Adipocyte (in vitro differentiated cells): ENCODE data around the gene PRKCI.

Source experiments
- DNase-seq: peaks from one replicate; pipeline ENCODE4 v3.0.0-alpha.2; 2015; ENCODE audit warnings: low read depth
- H3K27me3 ChIP-seq: replicated peaks from 2 replicates; pipeline ENCODE4 v1.7.0; 2013; ENCODE audit warnings: mild to moderate bottlenecking, low read length, moderate library complexity; ENCODE audit not compliant: control insufficient read depth, insufficient read depth
- H3K36me3 ChIP-seq: 2 replicates; pipeline ENCODE4 v1.7.0; 2013; ENCODE audit warnings: low read length, mild to moderate bottlenecking, moderate library complexity; ENCODE audit not compliant: control insufficient read depth, insufficient read depth, severe bottlenecking
- H3K4me1 ChIP-seq: 2 replicates; pipeline ENCODE4 v1.7.0; 2013; ENCODE audit warnings: mild to moderate bottlenecking, low read length, moderate library complexity; ENCODE audit not compliant: control insufficient read depth, insufficient read depth
- H3K4me3 ChIP-seq: 2 replicates; pipeline ENCODE4 v1.7.0; 2013; ENCODE audit warnings: mild to moderate bottlenecking, low read length, moderate library complexity
- H3K9ac ChIP-seq: 2 replicates; pipeline ENCODE4 v1.7.0; 2013; ENCODE audit warnings: mild to moderate bottlenecking, low read length, moderate library complexity
- H3K9me3 ChIP-seq: 2 replicates; pipeline ENCODE4 v1.7.0; 2013; ENCODE audit warnings: mild to moderate bottlenecking, low read length, moderate library complexity; ENCODE audit not compliant: control insufficient read depth

Gene PRKCI

GRCh38 chr3:170226426-170226960, 4.3 kb downstream of the PRKCI start:
- Histone ChIP-seq H3K27me3 (no peaks in the 10 kb centered on the region), H3K9me3 (no peaks in the 10 kb centered on the region), H3K4me3 (no peak overlapping the region), H3K4me1 (peaks cover 35% of the 10 kb centered on the region), H3K36me3 (no peaks in the 10 kb centered on the region), H3K9ac (no peak overlapping the region)
- DNase-seq, result peak; percentile 52

GRCh38 chr3:170228093-170228766, 6.0 kb downstream of the PRKCI start:
- no peaks in the 10 kb centered on the region for H3K9me3 ChIP-seq
- no peak overlapping the region for H3K9ac ChIP-seq
- peaks cover 39% of the 10 kb centered on the region for H3K4me1 ChIP-seq
- no peak overlapping the region for H3K4me3 ChIP-seq
- H3K27me3 ChIP-seq, result no peaks in the 10 kb centered on the region
- peak; percentile 59 for DNase-seq
- H3K36me3 ChIP-seq, result no peaks in the 10 kb centered on the region

GRCh38 chr3:170232266-170232665, 10.0 kb downstream of the PRKCI start:
- H3K4me3 ChIP-seq, result no peak overlapping the region
- no peaks in the 10 kb centered on the region for H3K27me3 ChIP-seq
- no peak overlapping the region for H3K9ac ChIP-seq
- peaks cover 13% of the 10 kb centered on the region for H3K36me3 ChIP-seq
- H3K4me1 ChIP-seq, result peaks cover 25% of the 10 kb centered on the region
- no peak for DNase-seq
- no peaks in the 10 kb centered on the region for H3K9me3 ChIP-seq

GRCh38 chr3:170233530-170233929, 11.3 kb downstream of the PRKCI start:
- H3K4me1 ChIP-seq, result peaks cover 16% of the 10 kb centered on the region
- peak; percentile 91 for DNase-seq
- H3K36me3 ChIP-seq, result peaks cover 19% of the 10 kb centered on the region
- H3K27me3 ChIP-seq, result no peaks in the 10 kb centered on the region
- peak overlapping the region; percentile 52 for H3K4me3 ChIP-seq
- H3K9ac ChIP-seq, result no peak overlapping the region
- no peaks in the 10 kb centered on the region for H3K9me3 ChIP-seq

GRCh38 chr3:170240142-170240541, 17.9 kb downstream of the PRKCI start:
- Histone ChIP-seq H3K9me3 (no peaks in the 10 kb centered on the region), H3K36me3 (peaks cover 23% of the 10 kb centered on the region), H3K4me1 (peaks cover 14% of the 10 kb centered on the region), H3K27me3 (no peaks in the 10 kb centered on the region), H3K4me3 (no peak overlapping the region), H3K9ac (no peak overlapping the region)
- DNase-seq, result no peak

GRCh38 chr3:170240671-170241070, 18.4 kb downstream of the PRKCI start:
- H3K9ac ChIP-seq, result no peak overlapping the region
- peaks cover 23% of the 10 kb centered on the region for H3K36me3 ChIP-seq
- no peaks in the 10 kb centered on the region for H3K27me3 ChIP-seq
- H3K4me3 ChIP-seq, result no peak overlapping the region
- no peak for DNase-seq
- H3K4me1 ChIP-seq, result peaks cover 14% of the 10 kb centered on the region
- H3K9me3 ChIP-seq, result no peaks in the 10 kb centered on the region

GRCh38 chr3:170244576-170244975, 22.4 kb downstream of the PRKCI start:
- Histone ChIP-seq H3K4me1 (peaks cover 14% of the 10 kb centered on the region), H3K4me3 (no peak overlapping the region), H3K9ac (no peak overlapping the region), H3K36me3 (peaks cover 4% of the 10 kb centered on the region), H3K27me3 (no peaks in the 10 kb centered on the region), H3K9me3 (no peaks in the 10 kb centered on the region)
- DNase-seq, result no peak

- no peaks in the 10 kb centered on the region for H3K9me3 ChIP-seq
- H3K4me1 ChIP-seq, result no peaks in the 10 kb centered on the region
- H3K27me3 ChIP-seq, result no peaks in the 10 kb centered on the region
- no peak overlapping the region for H3K9ac ChIP-seq
- no peak for DNase-seq
- peaks cover 7% of the 10 kb centered on the region for H3K36me3 ChIP-seq
- no peak overlapping the region for H3K4me3 ChIP-seq
Measured at GRCh38 chr3:170247875-170248274, 25.7 kb downstream of the PRKCI start.

GRCh38 chr3:170256597-170256996, 34.4 kb downstream of the PRKCI start:
- Histone ChIP-seq H3K9me3 (peaks cover 3% of the 10 kb centered on the region), H3K9ac (no peak overlapping the region), H3K4me3 (no peak overlapping the region), H3K27me3 (no peaks in the 10 kb centered on the region), H3K36me3 (peaks cover 15% of the 10 kb centered on the region), H3K4me1 (no peaks in the 10 kb centered on the region)
- no peak for DNase-seq

GRCh38 chr3:170257145-170257544, 34.9 kb downstream of the PRKCI start:
- DNase-seq, result no peak
- Histone ChIP-seq H3K36me3 (peaks cover 15% of the 10 kb centered on the region), H3K4me3 (no peak overlapping the region), H3K9me3 (peaks cover 3% of the 10 kb centered on the region), H3K9ac (no peak overlapping the region), H3K4me1 (no peaks in the 10 kb centered on the region), H3K27me3 (no peaks in the 10 kb centered on the region)

GRCh38 chr3:170258105-170258487, 35.9 kb downstream of the PRKCI start:
- Histone ChIP-seq H3K4me1 (no peaks in the 10 kb centered on the region), H3K9ac (no peak overlapping the region), H3K36me3 (peaks cover 15% of the 10 kb centered on the region), H3K4me3 (no peak overlapping the region), H3K27me3 (no peaks in the 10 kb centered on the region), H3K9me3 (peaks cover 3% of the 10 kb centered on the region)
- DNase-seq, result no peak

GRCh38 chr3:170259907-170260306, 37.7 kb downstream of the PRKCI start:
- Histone ChIP-seq H3K9ac (no peak overlapping the region), H3K36me3 (peaks cover 27% of the 10 kb centered on the region), H3K4me1 (no peaks in the 10 kb centered on the region), H3K27me3 (no peaks in the 10 kb centered on the region), H3K4me3 (no peak overlapping the region), H3K9me3 (peaks cover 3% of the 10 kb centered on the region)
- no peak for DNase-seq
